Neural cell (in vitro differentiated cells): ENCODE results near the gene KIRREL3. TPM values are rescaled to one million over a fixed set of nuclear protein-coding genes. Genes with fewer than 3 reads are reported as not detected.

Source experiments
- H2AFZ ChIP-seq: fragments of 200-600, 300-800 bp; sonication (generic), shearing (Covaris generic); 2 replicates; pipeline ENCODE4 v1.6.0; 2014; ENCODE audit warnings: low read depth, mild to moderate bottlenecking, antibody characterized with exemption, low read length, moderate library complexity
- H3F3A ChIP-seq: fragments of 200-600 bp; shearing (Covaris generic); 2 replicates; pipeline ENCODE4 v1.6.1; 2016; ENCODE audit warnings: mild to moderate bottlenecking, moderate library complexity, mixed read lengths, antibody characterized with exemption, low read length; ENCODE audit not compliant: insufficient read depth, poor library complexity, severe bottlenecking
- H3K27ac ChIP-seq: fragments of 200-600, 300-800 bp; sonication (generic), shearing (Covaris generic); 2 replicates; pipeline ENCODE4 v1.5.1; 2014; ENCODE audit warnings: mild to moderate bottlenecking, low read length, moderate library complexity
- H3K27me3 ChIP-seq: fragments of 300-800, 200-600 bp; sonication (generic), shearing (Covaris generic); 2 replicates; pipeline ENCODE4 v1.6.0; 2014; ENCODE audit warnings: mild to moderate bottlenecking, low read depth, low read length, moderate library complexity; ENCODE audit not compliant: insufficient read depth
- H3K36me3 ChIP-seq: fragments of 300-800, 200-600 bp; sonication (generic), shearing (Covaris generic); 2 replicates; pipeline ENCODE4 v1.5.1; 2014; ENCODE audit warnings: mild to moderate bottlenecking, antibody characterized with exemption, low read length, moderate library complexity; ENCODE audit not compliant: insufficient read depth
- H3K4me2 ChIP-seq: fragments of 300-800, 200-600 bp; sonication (generic), shearing (Covaris generic); 2 replicates; pipeline ENCODE4 v1.6.0; 2014; ENCODE audit warnings: mild to moderate bottlenecking, low read length
- H3K4me3 ChIP-seq: fragments of 300-800, 200-600 bp; sonication (generic), shearing (Covaris generic); 2 replicates; pipeline ENCODE4 v1.5.1; 2014; ENCODE audit warnings: mild to moderate bottlenecking, low read length, moderate library complexity
- H3K79me2 ChIP-seq: fragments of 200-600 bp; shearing (Covaris generic); replicated peaks from 2 replicates; pipeline ENCODE4 v1.6.0; 2014; ENCODE audit warnings: mild to moderate bottlenecking, low read length, moderate library complexity; ENCODE audit not compliant: insufficient read depth
- H3K9ac ChIP-seq: fragments of 300-800, 200-600 bp; sonication (generic), shearing (Covaris generic); 2 replicates; pipeline ENCODE4 v1.6.1; 2016; ENCODE audit warnings: mild to moderate bottlenecking, low read length, mixed read lengths
- H3K9me2 ChIP-seq: fragments of 200-600 bp; shearing (Covaris generic); 2 replicates; pipeline ENCODE4 v1.6.1; 2016; ENCODE audit warnings: mild to moderate bottlenecking, low read length, mixed read lengths; ENCODE audit not compliant: insufficient read depth
- H3K9me3 ChIP-seq: fragments of 200-600, 300-800 bp; sonication (generic), shearing (Covaris generic); 2 replicates; pipeline ENCODE4 v1.6.1; 2016; ENCODE audit warnings: mild to moderate bottlenecking, mixed run types, low read length, moderate library complexity, mixed read lengths
- H4K20me1 ChIP-seq: fragments of 200-600 bp; shearing (Covaris generic); 2 replicates; pipeline ENCODE4 v1.6.1; 2016; ENCODE audit warnings: mild to moderate bottlenecking, mixed run types; ENCODE audit not compliant: insufficient read depth
- EP300 ChIP-seq: fragments of 450-650 bp; conservative IDR thresholded peaks from 2 replicates; pipeline ENCODE4 v1.6.1; 2014; ENCODE audit warnings: antibody characterized with exemption, mild to moderate bottlenecking, moderate library complexity; ENCODE audit not compliant: poor library complexity, severe bottlenecking
- EZH2 ChIP-seq: fragments of 200-600, 300-800 bp; shearing (Covaris generic), sonication (generic); IDR thresholded peaks from 2 replicates; pipeline ENCODE4 v1.6.1; 2014; ENCODE audit warnings: antibody characterized with exemption, low read length, borderline replicate concordance, mild to moderate bottlenecking; ENCODE audit not compliant: insufficient read depth, poor library complexity, severe bottlenecking
- MXI1 ChIP-seq: fragments of 450-650 bp; conservative IDR thresholded peaks from 2 replicates; pipeline ENCODE4 v1.6.1; 2014; ENCODE audit warnings: antibody characterized with exemption, mild to moderate bottlenecking; ENCODE audit not compliant: poor library complexity, severe bottlenecking
- POLR2AphosphoS5 ChIP-seq: IDR thresholded peaks from 2 replicates; pipeline ENCODE4 v1.6.1; 2012
- RAD21 ChIP-seq: fragments of 450-650 bp; conservative IDR thresholded peaks from 2 replicates; pipeline ENCODE4 v1.6.1; 2014; ENCODE audit warnings: antibody characterized with exemption, mild to moderate bottlenecking, moderate library complexity
- SMC3 ChIP-seq: fragments of 450-650 bp; conservative IDR thresholded peaks from 2 replicates; pipeline ENCODE4 v1.6.1; 2014; ENCODE audit warnings: antibody characterized with exemption, mild to moderate bottlenecking, moderate library complexity; ENCODE audit not compliant: poor library complexity
- TAF1 ChIP-seq: IDR thresholded peaks from 2 replicates; pipeline ENCODE4 v1.6.1; 2012; ENCODE audit warnings: low read depth
- polyA plus RNA-seq: library from polyadenylated mRNA; depleted of rRNA; stranded (reverse); fragments of >200 nt; gene quantifications from 2 replicates; pipeline ENCODE4 v1.2.3, GENCODE V29; 2014
- TF ChIP-seq, protein P1 (sequence below): fragments of 450-650 bp; IDR thresholded peaks from 2 replicates; pipeline ENCODE4 v1.5.1; 2014; ENCODE audit warnings: antibody characterized with exemption, mild to moderate bottlenecking, moderate library complexity; ENCODE audit not compliant: poor library complexity, severe bottlenecking
- TF ChIP-seq, protein P2 (sequence below): IDR thresholded peaks from 2 replicates; pipeline ENCODE4 v1.6.1; 2012; ENCODE audit warnings: borderline replicate concordance

KIRREL3 gene
- polyA plus RNA-seq, 1 donor from 2014 or later, result 23.8 TPM

DNA sequence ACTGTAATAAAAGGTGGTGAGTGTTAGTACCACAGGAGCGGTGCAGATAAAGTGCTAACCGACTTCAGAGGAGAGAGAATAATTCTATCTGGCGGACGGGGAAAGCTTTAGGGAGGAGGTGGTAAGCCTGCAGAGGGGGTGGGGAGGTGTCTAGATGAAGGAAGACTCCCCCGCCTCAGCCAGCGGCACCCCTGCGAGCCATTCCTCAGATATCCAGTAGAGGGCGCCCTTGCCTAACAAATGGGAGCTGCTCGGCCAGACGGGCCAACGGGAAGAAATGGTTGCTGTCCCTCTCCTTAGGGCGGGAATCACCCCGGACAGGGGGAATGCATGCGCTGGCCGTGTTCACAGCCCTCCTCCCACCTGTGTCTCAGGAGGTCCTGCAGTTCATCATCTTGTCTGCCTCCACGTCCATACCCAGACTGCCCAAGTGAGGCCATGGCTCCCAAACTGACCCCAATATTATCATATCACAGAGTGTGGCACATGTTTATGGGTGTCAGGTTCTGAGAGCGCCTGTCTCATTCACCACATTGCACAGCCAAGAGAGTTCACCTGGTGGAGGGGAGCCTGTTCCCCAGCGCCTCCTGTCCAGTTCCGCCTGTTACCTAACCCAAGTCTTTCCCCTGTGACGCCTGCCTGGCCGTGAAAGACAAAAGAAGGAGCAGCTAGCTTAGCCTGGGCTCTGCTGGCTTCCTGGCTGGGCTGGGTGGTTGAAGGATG is 559.6 kb downstream of the KIRREL3 start:
- peak overlapping the region; percentile 17 for H3K9ac ChIP-seq
- TF ChIP-seq RAD21 (peak; percentile 99), SMC3 (peak; percentile 97), POLR2AphosphoS5 (no peak)
- TF ChIP-seq, protein P1, sequence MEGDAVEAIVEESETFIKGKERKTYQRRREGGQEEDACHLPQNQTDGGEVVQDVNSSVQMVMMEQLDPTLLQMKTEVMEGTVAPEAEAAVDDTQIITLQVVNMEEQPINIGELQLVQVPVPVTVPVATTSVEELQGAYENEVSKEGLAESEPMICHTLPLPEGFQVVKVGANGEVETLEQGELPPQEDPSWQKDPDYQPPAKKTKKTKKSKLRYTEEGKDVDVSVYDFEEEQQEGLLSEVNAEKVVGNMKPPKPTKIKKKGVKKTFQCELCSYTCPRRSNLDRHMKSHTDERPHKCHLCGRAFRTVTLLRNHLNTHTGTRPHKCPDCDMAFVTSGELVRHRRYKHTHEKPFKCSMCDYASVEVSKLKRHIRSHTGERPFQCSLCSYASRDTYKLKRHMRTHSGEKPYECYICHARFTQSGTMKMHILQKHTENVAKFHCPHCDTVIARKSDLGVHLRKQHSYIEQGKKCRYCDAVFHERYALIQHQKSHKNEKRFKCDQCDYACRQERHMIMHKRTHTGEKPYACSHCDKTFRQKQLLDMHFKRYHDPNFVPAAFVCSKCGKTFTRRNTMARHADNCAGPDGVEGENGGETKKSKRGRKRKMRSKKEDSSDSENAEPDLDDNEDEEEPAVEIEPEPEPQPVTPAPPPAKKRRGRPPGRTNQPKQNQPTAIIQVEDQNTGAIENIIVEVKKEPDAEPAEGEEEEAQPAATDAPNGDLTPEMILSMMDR, result peak; percentile 98

DNA sequence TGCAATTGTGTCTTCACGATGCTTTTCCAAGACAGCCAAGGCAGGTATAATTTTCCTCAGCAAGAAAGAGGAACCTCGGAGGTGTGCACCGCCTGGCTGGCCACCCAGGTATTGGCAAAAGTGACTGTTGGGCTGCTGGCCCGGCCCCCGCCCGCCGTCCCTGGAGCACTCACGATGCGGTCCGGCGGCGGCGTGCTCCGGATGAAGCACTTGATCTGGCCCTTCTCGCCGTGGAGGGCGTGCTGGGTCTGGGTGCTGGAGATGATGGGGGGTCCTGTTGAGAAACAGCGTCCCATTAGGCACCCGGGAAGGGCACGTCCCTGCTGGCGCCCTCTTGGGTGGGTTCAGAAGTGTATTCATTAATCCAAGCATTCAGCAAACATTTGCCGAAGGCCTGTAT is 560.3 kb downstream of the KIRREL3 start:
- H2AFZ ChIP-seq, result no peak overlapping the region
- H3K36me3 ChIP-seq, result no peaks in the 10 kb centered on the region
- TF ChIP-seq EP300, result no peak
- TF ChIP-seq POLR2AphosphoS5, result no peak
- TF ChIP-seq, protein P1, result no peak
- no peak for TF ChIP-seq TAF1
- TF ChIP-seq MXI1, result no peak
- TF ChIP-seq, protein P2, sequence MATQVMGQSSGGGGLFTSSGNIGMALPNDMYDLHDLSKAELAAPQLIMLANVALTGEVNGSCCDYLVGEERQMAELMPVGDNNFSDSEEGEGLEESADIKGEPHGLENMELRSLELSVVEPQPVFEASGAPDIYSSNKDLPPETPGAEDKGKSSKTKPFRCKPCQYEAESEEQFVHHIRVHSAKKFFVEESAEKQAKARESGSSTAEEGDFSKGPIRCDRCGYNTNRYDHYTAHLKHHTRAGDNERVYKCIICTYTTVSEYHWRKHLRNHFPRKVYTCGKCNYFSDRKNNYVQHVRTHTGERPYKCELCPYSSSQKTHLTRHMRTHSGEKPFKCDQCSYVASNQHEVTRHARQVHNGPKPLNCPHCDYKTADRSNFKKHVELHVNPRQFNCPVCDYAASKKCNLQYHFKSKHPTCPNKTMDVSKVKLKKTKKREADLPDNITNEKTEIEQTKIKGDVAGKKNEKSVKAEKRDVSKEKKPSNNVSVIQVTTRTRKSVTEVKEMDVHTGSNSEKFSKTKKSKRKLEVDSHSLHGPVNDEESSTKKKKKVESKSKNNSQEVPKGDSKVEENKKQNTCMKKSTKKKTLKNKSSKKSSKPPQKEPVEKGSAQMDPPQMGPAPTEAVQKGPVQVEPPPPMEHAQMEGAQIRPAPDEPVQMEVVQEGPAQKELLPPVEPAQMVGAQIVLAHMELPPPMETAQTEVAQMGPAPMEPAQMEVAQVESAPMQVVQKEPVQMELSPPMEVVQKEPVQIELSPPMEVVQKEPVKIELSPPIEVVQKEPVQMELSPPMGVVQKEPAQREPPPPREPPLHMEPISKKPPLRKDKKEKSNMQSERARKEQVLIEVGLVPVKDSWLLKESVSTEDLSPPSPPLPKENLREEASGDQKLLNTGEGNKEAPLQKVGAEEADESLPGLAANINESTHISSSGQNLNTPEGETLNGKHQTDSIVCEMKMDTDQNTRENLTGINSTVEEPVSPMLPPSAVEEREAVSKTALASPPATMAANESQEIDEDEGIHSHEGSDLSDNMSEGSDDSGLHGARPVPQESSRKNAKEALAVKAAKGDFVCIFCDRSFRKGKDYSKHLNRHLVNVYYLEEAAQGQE, result no peak
- TF ChIP-seq SMC3, result no peak
- TF ChIP-seq EZH2, result no peak
- TF ChIP-seq RAD21, result no peak

More for the DNA sequence above, 559.6 kb downstream of the KIRREL3 start:
- H3K36me3 ChIP-seq, result no peaks in the 10 kb centered on the region
- H3K27ac ChIP-seq, result no peak overlapping the region
- H3K4me3 ChIP-seq, result no peak overlapping the region
- no peaks in the 10 kb centered on the region for H3K9me3 ChIP-seq
- no peaks in the 10 kb centered on the region for H3K9me2 ChIP-seq
- H3K79me2 ChIP-seq, result no peaks in the 10 kb centered on the region
- no peaks in the 10 kb centered on the region for H4K20me1 ChIP-seq
- no peak overlapping the region for H3K4me2 ChIP-seq
- H2AFZ ChIP-seq, result no peak overlapping the region
- peaks cover 5% of the 10 kb centered on the region for H3F3A ChIP-seq
- H3K27me3 ChIP-seq, result no peaks in the 10 kb centered on the region

More for the DNA sequence above, 560.3 kb downstream of the KIRREL3 start:
- H3F3A ChIP-seq, result peaks cover 5% of the 10 kb centered on the region
- no peak overlapping the region for H3K9ac ChIP-seq
- no peaks in the 10 kb centered on the region for H3K27me3 ChIP-seq
- no peaks in the 10 kb centered on the region for H3K9me3 ChIP-seq
- H3K4me3 ChIP-seq, result no peak overlapping the region
- no peak overlapping the region for H3K4me2 ChIP-seq
- H3K9me2 ChIP-seq, result no peaks in the 10 kb centered on the region
- no peak overlapping the region for H3K27ac ChIP-seq
- no peaks in the 10 kb centered on the region for H4K20me1 ChIP-seq
- no peaks in the 10 kb centered on the region for H3K79me2 ChIP-seq
